Glomerular endothelial cell (primary cell): ENCODE data around the gene RPL3. TPM values are rescaled to one million over a fixed set of nuclear protein-coding genes. Genes with fewer than 3 reads are reported as not detected.
A peak's percentile ranks its signal among the peaks of the same experiment; 100 is the strongest.

Source experiments
- DNase-seq: peaks from one replicate; pipeline ENCODE4 v3.0.0-alpha.2; 2011; ENCODE audit warnings: low read depth, low spot score; ENCODE audit errors: extremely low read depth
- total RNA-seq: library from RNA; depleted of rRNA; stranded (reverse); fragments of >200 nt; gene quantifications from 2 replicates; pipeline ENCODE4 v1.2.3, GENCODE V29; 2015

RPL3 gene
- total RNA-seq, 1 donor from 2014 or later = 1,628 TPM

DNA sequence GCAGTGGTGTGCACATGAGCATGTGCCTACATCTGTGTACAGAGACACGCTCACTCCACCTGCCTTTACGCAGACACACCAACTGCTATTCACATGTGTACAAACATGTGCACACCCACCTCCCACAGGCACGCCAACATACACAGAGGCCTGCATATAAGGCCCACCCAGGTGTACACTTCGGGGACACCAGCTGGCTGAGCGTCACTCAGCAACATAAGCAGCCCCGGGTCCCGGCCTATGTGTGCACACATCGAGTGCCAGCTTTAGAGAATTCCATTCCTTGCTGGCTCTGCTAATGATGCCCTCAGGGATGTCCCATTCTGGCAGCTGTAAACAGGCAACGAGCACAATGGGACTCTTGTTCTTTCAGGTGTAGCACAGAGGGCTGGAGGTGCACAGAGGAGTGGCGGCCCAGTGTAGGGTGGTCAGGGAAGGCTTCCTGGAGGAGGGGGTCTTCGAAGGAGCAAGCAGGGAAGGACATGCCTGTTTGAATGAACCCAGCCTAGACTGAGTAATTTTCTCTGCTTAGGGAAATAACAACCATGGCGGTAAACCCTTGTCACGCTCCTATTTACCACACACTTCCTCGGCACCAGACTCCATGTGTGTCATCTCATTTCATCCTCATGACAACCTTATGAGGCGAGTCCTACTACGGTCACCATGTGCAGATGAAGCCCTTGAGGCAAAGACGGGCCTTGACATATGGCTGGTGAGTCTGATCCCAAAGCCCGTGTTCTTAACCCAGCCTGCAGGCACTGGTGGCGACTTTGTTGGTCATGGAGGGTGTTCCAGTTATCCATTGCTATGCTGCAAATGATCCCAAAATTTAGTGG lies 35.1 kb downstream of the RPL3 start:
- DNase-seq = no peak

DNA sequence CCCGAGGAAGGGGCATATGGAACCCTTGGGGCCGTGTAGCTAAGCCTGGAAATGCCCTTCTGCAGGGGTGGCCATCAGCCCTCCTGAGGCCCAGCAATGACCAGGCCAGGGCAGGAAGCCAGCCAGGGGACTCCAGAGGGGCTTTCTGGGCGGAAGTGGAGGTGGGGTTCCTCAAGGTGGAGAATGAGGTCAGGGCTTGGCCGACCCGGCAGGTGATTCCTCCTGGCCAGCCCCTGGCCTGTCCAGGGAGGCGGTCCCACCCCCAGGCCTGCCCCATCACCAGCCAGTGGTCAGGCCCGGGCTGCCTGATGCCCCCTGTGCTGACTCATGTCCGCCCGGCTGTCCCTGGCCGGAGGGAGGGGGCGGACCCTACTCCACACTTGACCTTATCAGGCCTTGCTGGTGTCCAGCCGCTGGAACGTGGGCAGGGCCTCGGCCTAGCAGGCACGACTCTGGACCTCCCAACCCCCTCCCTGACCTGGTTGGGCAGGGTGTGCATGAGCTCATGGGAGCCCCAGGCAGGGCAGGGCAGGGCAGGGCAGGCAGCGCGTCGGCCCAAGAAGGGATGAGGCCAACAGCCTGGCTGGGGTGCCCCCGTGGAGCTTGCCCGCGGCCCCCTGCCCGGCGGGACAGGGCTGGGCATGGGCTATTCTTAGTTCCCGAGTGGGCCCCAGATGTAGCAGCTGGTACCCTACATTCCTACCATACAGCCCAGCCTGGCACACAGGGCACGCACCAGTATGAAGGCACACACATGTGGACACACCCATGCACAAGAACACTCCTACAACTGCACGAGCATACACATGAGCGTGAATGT lies 35.9 kb downstream of the RPL3 start:
- DNase-seq = peak; percentile 64

DNA sequence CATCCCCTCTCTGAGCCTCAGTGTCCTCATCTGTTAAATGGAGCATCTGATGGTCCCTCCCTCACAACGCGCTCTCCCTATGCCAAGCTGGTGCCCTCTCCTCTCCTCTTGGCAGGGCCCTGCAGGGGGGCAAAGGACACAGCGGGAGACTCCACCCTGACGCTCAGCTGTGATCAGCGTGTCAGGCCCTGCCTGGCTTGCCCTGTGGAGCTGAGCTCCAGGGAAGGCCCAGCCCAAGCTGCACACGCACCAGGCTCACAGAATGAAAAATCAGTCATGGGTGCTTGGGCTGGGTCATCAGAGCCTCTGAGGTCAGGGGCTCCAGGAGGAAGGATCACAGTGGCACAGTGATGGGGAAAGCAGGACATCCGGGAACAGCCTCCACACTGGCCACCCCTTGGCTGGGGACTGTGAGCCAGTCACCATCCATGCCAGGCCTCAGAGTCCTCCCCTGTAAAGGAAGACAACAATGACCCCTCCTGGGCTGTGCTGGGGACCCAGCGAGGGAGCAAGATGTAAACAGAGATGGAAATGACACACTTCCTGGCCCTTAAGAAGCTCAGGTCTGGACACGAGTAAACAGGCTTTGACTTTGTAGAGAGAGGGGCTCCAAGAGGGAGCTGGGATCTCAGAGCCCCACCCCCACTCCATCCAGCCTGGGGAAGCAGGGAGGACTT lies 36.6 kb downstream of the RPL3 start:
- DNase-seq = peak; percentile 83

DNA sequence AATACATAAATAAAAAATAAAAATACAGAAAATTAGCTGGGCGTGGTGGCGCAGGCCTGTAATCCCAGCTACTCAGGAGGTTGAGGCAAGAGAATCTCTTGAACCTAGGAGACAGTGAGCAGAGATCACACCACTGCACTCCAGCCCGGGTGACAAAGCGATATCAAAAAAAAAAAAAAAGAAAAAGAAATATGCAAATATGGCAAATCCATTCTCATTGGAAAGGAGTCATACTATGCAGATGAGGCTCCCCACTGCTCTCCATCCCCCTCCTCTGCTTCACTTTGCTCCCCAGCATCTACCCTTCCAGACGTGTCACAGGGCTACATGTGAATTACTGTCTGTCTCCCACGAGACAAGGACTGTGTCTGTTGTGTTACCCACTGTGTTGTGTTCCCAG lies 38.3 kb downstream of the RPL3 start:
- no peak for DNase-seq

DNA sequence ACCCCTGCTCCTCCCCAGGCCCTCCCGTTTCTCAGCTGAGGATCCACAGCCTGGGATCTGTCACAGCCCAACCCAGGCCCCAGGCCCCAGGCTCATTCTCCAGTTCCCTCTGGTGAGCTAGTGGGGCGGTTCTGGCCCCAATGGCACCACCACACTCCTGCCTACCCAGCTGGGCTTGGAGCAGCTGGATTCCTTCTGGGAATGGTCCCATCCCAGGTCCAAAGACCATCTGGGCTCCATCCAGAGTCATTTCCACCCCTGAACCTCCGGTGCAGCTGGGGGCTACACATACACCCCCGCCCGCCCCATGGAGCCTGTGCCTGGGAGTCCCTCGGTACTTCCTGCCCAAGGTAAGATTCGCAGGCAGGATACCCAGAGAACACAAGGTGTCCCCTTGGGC lies 39.2 kb downstream of the RPL3 start:
- no peak for DNase-seq

DNA sequence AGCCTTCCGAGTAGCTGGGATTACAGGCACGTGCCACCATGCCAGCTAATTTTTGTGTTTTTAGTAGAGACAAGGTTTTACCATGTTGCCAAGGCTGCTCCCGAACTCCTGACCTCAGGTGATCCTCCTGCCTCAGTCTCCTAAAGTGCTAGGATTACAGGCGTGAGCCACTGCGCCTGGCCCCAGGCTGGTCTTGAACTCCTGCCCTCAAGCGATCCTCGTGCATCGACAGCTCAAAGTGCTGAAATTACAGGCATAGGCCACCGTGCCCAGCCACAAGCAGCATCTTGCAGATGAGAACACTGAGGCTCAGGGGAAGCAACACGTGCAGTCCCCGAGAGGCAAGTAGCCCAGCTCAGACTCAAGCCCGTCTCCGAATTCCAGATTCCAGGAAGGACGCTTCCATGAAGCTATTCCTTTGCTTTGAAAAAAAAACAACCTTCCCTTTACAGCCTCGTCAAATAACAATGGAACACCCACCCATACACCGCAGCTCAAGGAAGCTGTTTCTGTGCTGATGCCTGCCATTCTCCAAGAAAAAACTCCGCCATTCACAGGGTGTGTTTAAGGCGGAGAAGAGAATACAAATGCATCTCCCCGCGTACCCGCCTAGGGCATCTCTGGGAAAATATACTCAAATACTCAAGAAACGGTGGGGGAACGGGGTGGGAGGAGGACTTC lies 40.1 kb downstream of the RPL3 start:
- no peak for DNase-seq

DNA sequence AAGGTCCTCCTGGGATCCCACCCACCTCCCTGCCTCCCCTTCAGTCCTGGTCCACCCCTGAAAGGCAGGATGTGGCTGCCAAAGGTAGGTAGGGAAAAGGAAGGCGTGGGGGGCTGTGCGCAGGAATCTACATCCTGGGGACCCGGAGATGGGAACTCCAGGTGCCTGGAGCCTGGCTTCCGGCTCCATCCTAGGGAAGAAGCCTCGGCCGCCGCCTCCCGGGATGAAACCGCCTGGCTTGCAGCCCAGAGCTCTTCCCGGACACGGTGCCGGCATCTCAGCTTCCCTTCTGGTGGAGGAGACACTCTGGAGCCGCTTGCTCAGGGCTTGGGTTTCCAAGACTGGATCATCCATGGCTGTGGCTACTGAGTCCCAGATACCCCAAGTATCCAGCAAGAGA lies 41.4 kb downstream of the RPL3 start:
- DNase-seq = no peak

DNA sequence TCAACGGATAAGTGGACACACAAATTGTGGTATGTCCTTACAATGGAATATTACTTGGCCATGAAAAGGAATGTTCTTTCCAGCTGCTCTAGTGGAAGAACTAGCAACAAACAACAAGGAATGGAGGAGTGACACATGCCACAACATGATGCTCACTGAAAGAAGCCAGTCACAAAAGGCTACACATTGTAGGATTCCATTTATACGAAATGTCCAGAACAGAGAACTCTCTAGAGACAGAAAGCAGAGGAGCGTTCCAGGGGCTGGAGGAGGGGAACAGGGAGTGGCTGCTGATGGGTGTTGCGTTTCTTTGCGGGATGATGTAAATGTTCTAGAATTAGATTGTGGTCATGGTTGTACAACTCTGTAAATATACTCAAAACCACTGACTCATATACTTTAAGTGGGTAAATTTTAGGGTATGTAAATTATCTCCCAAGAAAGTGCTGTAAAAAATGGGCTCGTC lies 42.2 kb downstream of the RPL3 start:
- no peak for DNase-seq

DNA sequence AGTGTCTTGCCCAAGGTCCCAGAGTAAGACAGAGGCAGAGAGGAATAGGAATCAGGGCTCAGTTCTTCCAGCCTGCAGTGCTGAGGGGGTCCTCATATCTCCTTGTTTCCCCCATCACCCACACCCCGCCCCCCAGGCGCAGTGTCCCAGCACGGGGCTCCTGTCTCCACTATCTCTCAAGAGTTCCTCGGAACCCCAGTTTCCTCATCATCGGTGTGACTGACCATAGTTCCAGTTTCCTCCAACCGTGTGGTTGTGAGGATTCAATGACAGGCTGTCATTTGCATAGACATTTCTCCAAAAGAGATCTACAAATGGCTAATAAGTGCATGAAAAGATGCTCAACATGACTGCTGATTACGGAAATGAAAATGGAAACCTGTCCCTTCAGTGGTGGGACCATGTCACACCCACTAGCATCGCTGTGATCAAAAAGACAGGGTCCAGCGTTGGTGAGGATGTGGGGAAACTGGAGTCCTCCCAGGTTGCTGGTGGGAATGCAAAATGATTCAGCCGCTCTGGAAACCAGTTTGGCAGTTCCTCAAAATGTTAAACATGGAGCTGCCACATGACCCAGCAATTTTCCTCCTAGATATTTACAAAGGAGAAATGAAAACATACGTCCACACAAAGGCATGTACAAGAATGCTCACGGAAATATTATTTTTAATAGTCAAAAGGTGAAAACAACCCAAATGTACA lies 42.8 kb downstream of the RPL3 start:
- DNase-seq = no peak

DNA sequence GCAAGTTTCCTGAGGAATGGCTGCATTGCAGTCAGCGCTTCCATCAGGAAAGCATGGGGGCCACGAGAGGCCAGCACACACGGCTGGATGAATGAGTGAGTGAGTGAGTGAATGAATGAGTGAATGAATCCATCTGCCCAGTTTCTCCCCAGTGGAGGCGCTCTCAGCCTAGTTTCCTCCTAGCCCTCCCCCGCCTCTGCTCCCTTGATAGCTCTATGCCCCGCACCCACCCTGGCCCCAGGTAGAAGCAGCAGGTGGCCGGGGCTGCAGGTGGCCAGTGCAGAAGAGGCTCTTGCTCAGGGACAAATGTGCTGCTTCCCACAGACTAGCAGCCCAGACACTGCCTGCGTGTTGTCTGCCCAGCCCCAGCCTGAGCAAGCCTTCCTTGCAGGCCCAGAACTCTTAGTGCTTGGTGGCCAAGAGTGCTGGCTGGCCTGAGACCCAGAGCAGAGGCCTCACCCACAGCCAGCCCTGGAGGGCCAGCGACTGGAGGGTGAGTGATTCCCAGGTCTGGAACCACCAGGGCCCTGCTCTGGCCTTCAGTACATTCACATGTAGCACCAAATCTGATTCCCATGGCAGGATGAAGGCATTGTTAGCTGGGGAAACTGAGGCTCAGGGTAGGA lies 43.5 kb downstream of the RPL3 start:
- DNase-seq = no peak

DNA sequence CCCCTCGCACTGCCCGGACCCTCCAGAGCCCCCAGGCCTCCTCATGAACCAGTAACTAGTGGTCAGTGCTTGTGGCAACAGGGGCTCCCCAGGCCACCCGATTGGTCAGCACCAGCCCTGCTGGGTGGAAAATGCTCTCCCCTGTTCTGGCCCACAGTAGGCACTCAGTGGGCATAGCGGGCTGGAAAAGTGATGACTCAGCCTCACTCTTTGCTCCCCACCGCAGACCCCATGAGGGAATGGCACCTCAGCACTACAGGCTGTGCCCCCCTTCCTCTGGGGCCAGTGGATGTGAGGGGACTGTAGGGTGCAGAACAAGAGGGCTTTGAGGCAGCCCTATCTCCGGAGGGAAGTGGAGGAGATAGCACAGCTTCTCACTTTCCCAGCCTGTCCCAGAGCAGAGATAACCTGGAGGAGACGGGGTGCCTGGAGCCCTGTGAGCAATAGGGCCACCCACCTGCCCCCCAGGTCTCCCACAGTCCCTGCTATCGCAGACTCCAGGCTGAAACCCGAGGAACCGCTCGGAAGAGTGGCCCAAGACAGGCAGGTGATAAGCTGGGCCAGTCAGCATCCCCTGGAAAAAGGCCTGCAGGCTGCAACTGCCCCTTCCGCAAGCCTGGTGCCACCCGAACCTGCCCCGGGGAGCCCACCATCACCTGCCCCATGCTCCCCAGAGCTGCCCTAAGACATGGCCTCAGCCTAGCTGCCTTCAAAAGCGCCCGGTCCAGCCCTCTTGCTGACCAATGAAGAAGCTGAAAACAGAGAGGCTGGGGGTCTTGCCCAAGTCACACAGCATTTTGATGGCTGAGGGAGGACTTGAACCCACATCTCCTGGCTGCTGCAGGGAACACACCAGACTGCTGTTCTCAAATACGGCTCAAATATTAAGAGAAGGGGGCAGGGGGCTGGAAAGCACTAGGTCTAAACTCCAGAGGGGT lies 45.2 kb downstream of the RPL3 start:
- DNase-seq = no peak

DNA sequence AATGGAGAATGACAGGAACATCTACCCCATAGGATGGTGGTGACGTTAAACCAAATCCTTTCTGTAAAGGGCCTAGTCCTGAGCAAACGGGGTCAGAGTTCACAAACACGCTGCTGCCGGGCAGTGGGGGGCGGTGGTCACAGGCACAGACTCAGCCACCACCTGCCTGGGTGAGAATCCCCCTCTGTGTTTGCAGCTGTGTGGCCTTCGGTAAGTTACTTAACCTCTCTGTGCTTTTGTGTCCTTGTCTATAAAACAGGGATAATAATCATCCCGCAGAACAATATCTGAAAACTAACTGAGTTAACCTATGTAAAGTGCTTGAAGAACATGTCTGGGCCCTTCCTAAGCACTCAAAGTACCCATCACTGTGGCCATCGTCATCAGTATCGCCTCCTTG lies 48.6 kb downstream of the RPL3 start:
- no peak for DNase-seq

DNA sequence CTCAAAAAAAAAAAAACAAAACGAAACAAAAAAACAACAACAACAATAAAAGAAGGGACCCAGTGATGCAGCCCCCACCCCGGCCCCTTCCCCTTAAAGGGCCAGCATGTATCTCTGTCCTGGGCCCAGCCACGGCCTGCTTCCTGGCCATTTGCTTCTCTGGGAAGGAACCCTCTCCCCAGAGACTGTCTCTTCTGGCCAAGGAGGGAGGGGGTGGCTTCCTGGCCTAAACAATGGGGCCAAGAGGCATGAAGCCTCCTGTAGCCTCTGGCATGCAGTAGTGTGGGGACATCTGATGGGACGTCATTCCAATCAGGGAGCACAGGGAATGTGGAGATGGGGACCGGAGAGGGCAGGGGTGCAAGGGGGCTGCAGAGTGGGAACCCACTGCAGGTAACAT lies 49.1 kb downstream of the RPL3 start:
- DNase-seq = no peak

DNA sequence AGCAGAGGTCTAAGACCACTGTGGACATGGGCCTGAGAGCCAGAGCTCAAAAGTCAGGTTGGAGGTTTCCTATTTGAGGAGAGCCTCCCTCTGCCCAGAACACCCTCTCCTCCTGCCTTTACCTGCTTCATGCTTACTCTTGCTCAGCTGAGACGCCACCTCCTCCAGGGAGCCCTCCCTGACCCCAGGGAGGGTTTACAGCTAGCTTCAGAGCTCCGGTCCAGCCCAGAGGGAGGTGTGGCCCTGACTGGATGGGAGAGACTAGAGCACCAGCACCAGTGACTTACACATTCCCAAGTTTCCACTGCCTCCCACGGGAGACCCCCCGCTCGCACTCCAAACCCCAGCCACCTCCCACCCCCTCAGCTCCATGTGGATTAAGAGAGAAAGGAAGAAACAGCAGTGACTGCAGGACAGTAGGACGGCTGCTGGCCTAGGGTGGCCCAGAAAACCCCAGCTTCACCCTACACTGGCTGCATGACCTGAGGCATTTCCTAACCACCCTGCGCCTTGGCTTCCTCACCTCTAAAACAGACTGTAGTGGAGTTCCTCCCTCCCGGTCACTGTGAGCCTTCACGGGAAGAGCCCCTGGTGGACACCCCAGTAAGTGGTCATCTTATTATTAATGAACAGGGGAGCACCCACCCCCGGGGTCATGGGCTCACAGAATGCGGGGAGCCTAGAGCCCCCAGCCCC lies 50.2 kb downstream of the RPL3 start:
- DNase-seq = no peak

DNA sequence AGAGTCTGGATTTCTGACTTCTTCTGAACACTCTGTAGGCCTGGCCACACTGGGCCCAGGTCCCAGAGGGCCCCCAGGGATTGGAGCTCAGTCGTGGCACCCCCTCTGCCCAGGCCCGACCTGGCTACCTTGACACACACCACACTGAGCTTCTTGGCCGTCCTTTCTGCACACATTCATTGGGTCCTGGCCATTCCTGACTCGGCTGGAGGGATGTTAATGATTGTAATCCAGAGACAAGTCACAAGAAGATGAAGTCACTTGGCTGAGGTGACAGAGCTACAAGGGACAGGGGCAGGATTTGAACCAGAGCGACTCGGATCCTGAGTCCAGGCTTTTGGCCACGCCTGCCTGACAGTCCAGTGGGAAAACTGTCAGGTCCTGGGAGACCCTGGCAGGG lies 50.8 kb downstream of the RPL3 start:
- DNase-seq = no peak

DNA sequence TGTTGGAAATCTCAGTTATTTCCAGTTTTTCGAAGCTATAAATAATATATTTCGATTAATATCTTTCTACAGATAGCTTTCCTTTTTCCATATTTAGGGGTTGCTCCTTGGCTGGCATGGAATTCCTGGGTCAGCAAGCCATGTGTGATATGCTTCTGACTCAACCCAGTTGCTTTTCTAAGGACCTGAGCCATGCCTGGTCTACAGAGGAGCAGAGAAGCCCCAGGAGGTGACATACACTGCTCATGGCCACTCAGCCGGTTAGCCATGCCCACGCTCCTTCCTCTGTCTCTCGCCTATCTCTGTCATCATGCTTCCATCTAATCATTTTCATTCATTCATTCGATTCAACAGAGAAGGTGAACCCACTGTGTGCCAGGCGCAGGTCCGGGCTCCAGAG lies 51.4 kb downstream of the RPL3 start:
- no peak for DNase-seq

DNA sequence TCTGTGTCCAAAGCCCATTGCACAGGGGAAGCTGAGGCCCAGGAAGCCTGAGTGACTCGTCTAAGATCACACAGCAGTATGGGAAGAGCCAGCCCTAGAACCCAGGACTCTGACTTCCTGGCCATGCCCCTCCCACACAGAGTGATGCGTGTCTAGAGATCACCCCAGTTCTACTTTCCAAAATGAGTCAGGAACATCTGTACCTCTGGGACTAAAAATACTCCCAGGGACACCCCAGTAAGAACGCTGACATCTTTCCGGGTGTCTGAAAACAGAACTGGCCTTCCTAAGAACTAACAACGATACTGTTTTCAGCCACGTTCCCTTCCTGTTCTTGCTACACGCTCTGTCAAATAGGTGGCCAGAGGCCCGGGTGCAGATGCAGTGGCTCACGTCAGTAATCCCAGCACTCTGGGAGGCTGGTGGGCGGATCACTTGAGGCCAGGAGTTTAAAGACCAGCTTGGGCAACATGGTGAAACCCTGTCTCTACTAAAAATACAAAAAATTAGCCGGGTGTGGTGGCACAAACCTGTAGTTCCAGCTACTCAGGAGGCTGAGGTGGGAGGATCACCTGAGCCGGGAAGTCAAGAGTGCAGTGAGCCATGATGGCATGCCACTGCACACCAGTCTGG lies 52.9 kb downstream of the RPL3 start:
- no peak for DNase-seq
